DOHH2 (cell line): ENCODE results near the gene OSBPL3.

Source experiments
- CTCF ChIP-seq: fragments of 200-600 bp; sonication (generic); IDR thresholded peaks from one replicate; pipeline ENCODE4 v1.5.1; 2014; ENCODE audit warnings: antibody characterized with exemption, mild to moderate bottlenecking, low read depth, low read length; ENCODE audit not compliant: poor library complexity, severe bottlenecking
- EZH2phosphoT487 ChIP-seq: fragments of 200-600 bp; sonication (generic); IDR thresholded peaks from 2 replicates; pipeline ENCODE4 v1.6.1; 2017; ENCODE audit warnings: borderline replicate concordance, mild to moderate bottlenecking, antibody characterized with exemption, low read length, moderate library complexity, mixed read lengths

GRCh38 chr7:24798261-24798660, 181.7 kb downstream of the OSBPL3 start:
- TF ChIP-seq CTCF (no peak), EZH2phosphoT487 (no peak)
